ENCODE results near the gene EZH1.
"Not testable (repeated sequence)": the region's sequence is repeated elsewhere in the genome, so short reads cannot be mapped to it uniquely, and the experiment has no call there.

Gene EZH1

DNA sequence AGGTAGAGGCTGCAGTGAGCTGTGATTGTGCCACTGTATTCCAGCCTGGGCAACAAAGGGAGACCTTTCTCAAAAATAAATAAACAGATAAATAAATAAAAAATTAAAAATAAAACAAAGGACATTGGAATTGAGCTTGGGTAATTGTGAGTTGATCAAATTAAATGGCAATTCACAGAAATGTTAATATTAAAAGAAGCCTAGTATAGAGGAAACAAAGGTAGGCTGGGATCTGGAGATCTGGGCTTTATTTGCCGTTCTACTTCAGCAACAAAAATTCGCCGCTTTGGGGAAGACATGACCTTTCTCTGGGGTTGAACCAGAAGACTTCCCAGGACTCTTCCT lies 28.1 kb upstream of the EZH1 start:
- DNase-seq (ENCODE audit: low read depth in 2 of 2), result no peak

DNA sequence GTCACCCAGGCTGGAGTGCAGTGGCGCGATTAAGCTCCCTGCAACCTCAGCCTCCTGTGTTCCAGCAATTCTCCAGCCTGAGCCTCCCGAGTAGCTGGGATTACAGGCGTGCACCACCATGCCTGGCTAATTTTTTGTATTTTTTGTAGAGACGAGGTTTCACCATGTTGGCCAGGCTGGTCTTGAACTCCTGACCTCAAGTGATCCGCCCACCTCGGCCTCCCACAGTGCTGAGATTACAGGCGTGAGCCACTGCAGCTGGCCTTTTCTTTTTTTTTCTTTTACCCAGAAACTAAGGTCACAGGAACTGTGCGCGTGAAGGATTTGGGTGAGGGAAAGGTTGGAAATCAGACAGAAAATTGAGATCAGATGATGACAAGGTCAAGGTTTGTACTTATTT lies 25.1 kb upstream of the EZH1 start:
- DNase-seq (ENCODE audit: low read depth in 2 of 2), result not testable (repeated sequence)

GRCh38 chr17:42768006-42768405 lies 23.2 kb upstream of the EZH1 start:
- DNase-seq (ENCODE audit: low read depth in 2 of 2), result not testable (repeated sequence)

DNA sequence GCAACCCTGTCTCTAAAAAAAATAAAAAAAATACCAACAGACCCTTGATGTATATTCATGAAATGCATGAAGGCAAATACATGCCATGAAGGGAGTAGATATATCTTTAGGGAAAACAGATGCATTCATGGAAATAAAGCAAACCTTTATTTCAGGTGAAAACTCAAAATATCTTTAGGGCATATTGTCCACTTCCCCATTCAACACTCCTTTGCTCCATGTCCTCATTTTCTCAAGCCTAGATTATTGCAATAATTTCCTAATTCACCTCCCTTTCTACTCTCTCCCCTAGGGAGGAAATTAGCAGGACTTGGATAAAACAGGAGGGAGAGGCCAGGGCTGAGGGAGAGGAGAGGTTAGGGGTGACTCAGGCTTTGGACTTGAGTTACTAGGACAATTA lies 22.7 kb upstream of the EZH1 start:
- no peak for DNase-seq (ENCODE audit: low read depth in 2 of 2)

DNA sequence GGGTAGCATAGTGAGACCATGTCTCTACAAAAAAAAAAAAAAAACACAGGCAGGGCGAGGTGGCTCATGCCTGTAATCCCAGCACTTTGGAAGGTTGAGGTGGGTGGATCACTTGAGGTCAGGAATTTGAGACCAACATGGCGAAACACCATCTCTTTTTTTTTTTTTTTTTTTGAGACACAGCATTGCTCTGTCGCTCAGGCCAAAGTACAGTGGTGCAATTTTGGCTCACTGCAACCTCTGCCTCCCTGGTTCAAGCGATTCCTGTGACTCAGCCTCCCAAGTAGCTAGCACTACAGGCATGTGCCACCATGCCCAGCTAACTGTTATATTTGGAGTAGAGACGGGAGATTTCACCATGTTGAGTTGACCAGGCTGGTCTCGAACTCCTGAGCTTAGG lies 21.3 kb upstream of the EZH1 start:
- no peak for DNase-seq (ENCODE audit: low read depth in 2 of 2)

DNA sequence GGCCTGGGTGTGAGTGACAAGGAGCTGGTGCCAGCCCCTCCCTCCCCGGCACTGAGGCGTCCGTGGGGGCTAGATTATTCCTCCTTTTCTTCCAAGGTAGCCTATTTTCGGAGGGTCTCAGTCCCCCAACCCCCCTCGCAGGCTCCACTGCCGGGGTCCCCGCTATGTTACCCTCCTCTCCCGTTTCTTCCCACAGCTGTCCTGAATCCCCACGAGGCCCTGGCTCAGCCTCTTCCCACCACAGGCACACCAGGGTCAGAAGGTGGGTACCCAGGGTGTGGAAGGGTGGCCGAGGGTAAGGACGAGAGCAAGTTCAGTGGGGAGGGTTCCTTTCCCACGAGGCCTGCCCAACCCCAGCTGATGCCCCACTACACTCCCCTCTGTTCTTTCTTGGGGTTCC lies 16.8 kb upstream of the EZH1 start:
- DNase-seq (ENCODE audit: low read depth in 2 of 2), result no peak

DNA sequence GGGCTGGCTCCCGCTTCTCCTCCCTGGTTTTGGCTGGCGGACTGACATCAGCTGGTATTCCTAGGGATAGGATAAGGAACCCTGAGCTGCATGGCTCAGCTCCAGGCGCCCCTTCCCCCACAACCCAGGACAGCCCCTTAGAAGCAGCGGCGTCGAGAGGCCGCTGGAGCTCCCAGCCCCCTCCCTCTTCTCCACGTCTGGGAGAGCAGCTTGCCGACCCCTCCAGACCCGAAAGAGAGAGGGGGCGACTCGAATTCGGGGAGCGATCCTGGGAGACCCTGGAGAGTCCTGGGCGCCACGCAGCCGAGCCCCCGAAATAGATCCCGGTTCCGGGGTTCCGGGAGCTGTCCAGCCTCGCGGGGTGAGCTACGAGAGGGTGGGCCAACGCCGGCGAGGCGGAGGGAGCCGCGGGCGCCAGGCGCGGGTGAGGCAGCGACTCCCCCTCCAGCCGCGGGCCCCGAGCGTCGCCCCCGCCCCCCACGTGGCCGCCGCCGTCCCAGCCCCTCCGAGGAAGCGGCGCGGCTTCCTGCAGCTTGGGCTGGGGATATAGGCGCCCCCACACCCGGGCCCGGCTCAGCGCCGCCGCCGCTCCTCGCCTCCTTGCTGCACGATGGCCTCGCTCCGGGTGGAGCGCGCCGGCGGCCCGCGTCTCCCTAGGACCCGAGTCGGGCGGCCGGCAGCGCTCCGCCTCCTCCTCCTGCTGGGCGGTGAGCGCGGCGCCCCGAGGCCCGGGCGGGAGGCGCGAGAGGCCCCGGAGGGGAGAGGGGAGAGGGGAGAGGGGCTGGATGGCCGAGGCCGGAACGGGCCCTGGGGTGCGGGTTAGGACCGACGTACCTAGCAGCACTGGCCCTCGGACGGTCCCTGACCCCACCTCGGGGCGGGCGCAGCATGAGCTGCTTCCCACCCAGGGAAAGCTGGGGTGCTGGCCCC lies 16.1 kb upstream of the EZH1 start, which contains the start of gene RAMP2:
TSS of gene RAMP2 (plus strand) at position 576 of the 930 bp plus-strand sequence. CDS start at position 611, 35 bp downstream.
- no peak for DNase-seq (ENCODE audit: low read depth in 2 of 2)

GRCh38 chr17:42759982-42760651 lies 15.3 kb upstream of the EZH1 start:
- DNase-seq (ENCODE audit: low read depth in 2 of 2), result no peak

GRCh38 chr17:42754782-42755181 lies 9.9 kb upstream of the EZH1 start:
- DNase-seq (ENCODE audit: low read depth in 2 of 2), result no peak

DNA sequence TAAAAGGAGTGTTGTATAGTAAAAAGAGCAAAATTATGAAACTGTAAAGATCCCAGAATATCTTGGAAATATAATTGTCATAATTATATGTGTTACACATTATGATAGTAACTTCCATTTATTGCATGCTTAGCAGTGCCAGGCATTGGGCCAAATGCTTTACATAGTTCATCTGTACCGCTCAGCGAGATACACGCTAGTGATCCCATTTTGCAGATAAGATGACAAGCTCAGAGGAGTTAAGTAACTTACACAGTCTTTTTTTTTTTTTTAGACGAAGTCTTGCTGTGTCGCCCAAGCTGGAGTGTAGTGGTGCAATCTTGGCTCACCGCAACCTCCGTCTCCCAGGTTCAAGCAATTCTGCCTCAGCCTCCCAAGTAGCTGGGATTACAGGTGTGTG lies 6.8 kb upstream of the EZH1 start:
- DNase-seq (ENCODE audit: low read depth in 2 of 2), result no peak

GRCh38 chr17:42750739-42751344 lies 6.0 kb upstream of the EZH1 start:
- DNase-seq (ENCODE audit: low read depth in 2 of 2), result no peak

GRCh38 chr17:42748908-42749798 lies 4.3 kb upstream of the EZH1 start:
- DNase-seq (ENCODE audit: low read depth in 2 of 2), result no peak

DNA sequence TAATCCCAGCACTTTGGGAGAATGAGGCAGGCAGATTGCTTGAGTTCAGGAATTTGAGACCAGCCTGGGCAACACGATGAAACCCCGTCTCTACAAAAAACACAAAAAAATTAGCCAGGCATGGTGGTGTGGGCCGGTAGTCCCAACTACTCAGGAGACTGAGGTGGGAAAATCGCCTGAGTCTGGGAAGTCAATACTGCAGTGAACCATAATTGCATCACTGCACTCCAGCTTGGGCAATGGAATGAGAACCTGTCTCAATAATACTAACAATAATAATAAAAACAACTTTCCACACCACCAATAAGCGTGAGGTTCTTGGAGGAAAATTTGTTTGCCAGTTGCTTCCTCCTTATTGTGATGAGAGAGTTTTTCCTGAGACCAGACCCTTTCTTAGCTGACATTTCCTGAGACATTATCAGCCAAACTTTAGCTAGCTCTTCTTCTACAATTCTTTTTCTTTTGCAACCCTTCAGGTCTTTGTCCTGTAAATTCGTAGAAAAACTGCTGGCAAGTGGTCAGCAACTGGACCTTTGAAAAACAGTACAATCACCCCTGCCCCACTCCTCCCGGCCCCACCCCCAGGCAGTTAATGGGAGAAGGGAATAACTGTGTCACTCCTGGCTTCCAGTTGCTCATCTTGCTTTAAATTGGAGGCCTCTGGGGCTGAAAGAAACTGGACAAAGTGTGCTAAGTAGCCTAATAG lies 3.5 kb upstream of the EZH1 start:
- no peak for DNase-seq (ENCODE audit: low read depth in 2 of 2)

DNA sequence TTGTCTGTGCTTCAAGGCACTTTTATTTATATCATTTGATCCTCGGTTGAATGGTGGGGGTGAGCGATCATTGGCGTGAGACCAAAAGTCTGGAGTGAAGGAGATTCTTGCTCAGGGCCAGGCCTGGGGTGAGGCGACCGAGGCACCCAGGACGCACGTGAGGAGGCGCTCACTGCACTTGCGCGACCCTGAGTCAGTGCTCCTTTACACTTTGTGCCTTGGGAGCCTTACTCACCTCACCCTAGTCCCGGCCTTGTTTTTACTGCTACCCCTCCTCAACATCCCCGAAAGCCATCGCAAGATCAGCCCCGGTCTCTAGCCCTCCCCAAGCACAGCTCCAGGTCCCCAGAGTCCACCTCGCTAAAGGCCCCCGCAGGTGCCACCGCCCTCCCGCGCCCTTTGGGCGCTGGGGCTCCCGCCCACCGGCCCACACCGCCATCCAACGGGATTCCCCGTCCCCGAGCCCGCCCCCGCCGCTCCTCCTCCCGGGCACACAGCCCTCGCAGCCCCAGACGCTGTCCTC lies 496 bp downstream of the EZH1 start:
- DNase-seq (ENCODE audit: low read depth in 2 of 2), result peak; percentile 42

DNA sequence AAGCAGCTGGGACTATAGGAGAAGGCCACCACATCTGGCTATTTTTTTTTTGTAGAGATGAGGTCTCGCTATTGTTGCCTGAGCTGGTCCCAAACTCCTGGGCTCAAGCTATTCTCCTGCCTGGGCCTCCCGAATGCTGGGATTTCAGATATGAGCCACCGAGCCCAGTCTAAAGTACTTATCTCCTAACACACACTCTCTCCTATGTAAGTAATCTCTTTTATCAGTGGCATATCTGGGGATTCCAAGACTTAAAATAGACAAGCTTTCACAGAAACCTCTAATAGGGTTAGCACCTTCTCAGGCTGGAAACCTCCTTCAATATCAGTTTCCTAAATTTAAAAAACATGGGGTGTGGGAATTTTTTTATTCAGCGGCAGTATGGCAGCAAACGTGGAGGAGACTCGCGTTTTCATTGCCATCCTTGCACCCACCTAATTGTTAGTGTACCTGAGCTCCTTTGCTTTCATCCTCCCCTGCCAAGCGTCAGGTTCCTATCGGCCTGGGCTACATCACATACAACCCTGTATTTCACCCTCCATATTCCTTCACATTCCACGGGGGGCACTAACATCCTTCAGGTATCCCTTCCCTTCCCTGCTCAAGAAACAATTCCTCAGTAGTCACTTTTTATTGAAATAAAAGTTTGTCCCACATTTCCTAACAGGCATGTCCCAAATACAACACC lies 1.1 kb downstream of the EZH1 start:
- DNase-seq (ENCODE audit: low read depth in 2 of 2), result no peak

DNA sequence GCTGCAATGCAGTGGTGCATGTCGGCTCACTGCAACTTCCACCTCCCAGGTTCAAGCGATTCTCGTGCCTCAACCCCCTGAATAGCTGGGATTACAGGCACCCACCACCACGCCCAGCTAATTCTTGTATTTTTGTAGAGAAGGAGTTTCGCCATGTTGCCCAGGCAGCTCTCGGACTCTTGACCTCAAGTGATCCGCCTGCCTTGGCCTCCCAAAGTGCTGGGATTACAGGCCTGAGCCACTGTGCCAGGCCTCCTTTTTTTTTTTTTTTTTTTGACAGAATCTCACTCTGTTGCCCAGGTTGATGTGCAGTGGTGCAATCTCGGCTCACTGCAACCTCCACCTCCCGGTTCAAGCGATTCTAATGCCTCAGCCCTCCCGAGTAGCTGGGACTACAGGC lies 1.9 kb downstream of the EZH1 start:
- DNase-seq (ENCODE audit: low read depth in 2 of 2), result not testable (repeated sequence)

DNA sequence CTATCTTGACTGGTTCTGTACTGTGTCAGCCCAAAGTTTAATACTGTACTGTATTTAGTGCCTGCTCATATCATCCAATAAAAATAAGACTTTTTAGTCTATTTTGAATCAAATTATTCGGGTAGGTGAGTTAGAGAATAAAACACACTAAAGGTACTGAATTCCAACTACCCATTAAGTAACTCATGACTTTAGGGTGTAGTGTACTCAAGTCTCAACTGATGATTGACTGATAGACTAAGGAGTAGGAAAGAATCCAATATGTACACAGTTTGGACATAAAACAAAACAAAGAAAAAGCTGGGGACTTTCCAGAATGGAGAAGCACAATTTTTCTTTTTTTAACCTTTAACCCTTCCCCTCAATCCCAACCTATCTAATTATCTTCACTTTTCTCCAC lies 4.1 kb downstream of the EZH1 start:
- no peak for DNase-seq (ENCODE audit: low read depth in 2 of 2)

GRCh38 chr17:42725143-42725542 lies 19.7 kb downstream of the EZH1 start:
- DNase-seq (ENCODE audit: low read depth in 2 of 2), result no peak

DNA sequence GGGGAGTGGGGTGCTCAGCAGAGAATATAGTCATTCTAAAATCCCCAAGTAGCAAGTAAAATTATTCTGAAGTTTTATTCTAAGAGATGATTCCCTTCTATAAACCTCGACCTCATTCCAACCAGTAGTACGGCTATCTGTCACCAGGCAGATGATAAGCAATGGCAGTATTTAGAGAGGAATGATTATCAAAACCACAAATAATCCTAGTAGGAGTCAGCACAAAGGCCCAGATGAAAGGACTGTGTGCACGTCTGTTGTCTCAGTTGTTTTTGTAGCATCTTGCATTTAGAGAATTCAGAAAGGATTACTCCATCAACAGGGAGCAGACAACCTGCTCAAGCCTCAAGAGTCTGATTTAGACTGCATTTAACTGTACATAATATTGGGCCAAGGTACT lies 21.2 kb downstream of the EZH1 start:
- DNase-seq (ENCODE audit: low read depth in 2 of 2), result no peak

GRCh38 chr17:42720996-42721583 lies 23.8 kb downstream of the EZH1 start:
- no peak for DNase-seq (ENCODE audit: low read depth in 2 of 2)

Data from activated CD8-positive, alpha-beta memory T cell treated with anti-CD3 and anti-CD28 coated beads for 4 hours (primary cell).